HEK293T (cell line): ENCODE results near the gene GRIN3A.

Source experiments
- CTCF ChIA-PET: fragments of 350-600 bp; formaldehyde crosslinking; extraction: SDS; loops from one replicate; lab custom pipeline; 2021; ENCODE audit warnings: antibody characterized with exemption, inconsistent platforms; lab: Yijun Ruan, JAX
- POLR2A ChIA-PET: fragments of 350-600 bp; formaldehyde crosslinking; extraction: SDS; loops from one replicate; lab custom pipeline; 2020; ENCODE audit warnings: antibody characterized with exemption, inconsistent platforms; lab: Yijun Ruan, JAX
- DNase-seq: peaks from one replicate; pipeline ENCODE4 v3.0.0; 2012; ENCODE audit warnings: mixed read lengths; ENCODE audit errors: extremely low spot score
- ARNT ChIP-seq: fragments of 450-650 bp; IDR thresholded peaks from 2 replicates; pipeline ENCODE4 v1.6.1; 2017; ENCODE audit warnings: mild to moderate bottlenecking
- BHLHE40 ChIP-seq: fragments of 450-650 bp; IDR thresholded peaks from 2 replicates; pipeline ENCODE4 v1.6.1; 2016; ENCODE audit warnings: mild to moderate bottlenecking, moderate library complexity, borderline replicate concordance
- CTBP1 ChIP-seq: fragments of 450-650 bp; IDR thresholded peaks from 2 replicates; pipeline ENCODE4 v1.6.1; 2016; ENCODE audit warnings: borderline replicate concordance
- ELF4 ChIP-seq: fragments of 450-650 bp; IDR thresholded peaks from 2 replicates; pipeline ENCODE4 v1.6.1; 2017; ENCODE audit warnings: antibody characterized with exemption
- FOXA1 ChIP-seq: fragments of 450-650 bp; IDR thresholded peaks from 2 replicates; pipeline ENCODE4 v1.6.1; 2016; ENCODE audit warnings: mild to moderate bottlenecking
- FOXK2 ChIP-seq: fragments of 450-650 bp; IDR thresholded peaks from 2 replicates; pipeline ENCODE4 v1.6.1; 2016; ENCODE audit warnings: mild to moderate bottlenecking
- FOXM1 ChIP-seq: fragments of 450-650 bp; IDR thresholded peaks from 2 replicates; pipeline ENCODE4 v1.6.1; 2017; ENCODE audit warnings: mild to moderate bottlenecking, borderline replicate concordance
- HDGF ChIP-seq: fragments of 450-650 bp; IDR thresholded peaks from 2 replicates; pipeline ENCODE4 v1.6.1; 2017; ENCODE audit warnings: antibody characterized with exemption, borderline replicate concordance
- L3MBTL2 ChIP-seq: fragments of 450-650 bp; conservative IDR thresholded peaks from 2 replicates; pipeline ENCODE4 v1.6.1; 2016; ENCODE audit warnings: mild to moderate bottlenecking
- LEF1 ChIP-seq: fragments of 450-650 bp; IDR thresholded peaks from 2 replicates; pipeline ENCODE4 v1.6.1; 2017; ENCODE audit warnings: mild to moderate bottlenecking, borderline replicate concordance
- NFRKB ChIP-seq: fragments of 450-650 bp; IDR thresholded peaks from 2 replicates; pipeline ENCODE4 v1.6.1; 2016; ENCODE audit warnings: mild to moderate bottlenecking, moderate library complexity
- SP1 ChIP-seq: fragments of 450-650 bp; IDR thresholded peaks from 2 replicates; pipeline ENCODE4 v1.6.1; 2017
- SUZ12 ChIP-seq: fragments of 450-650 bp; IDR thresholded peaks from 2 replicates; pipeline ENCODE4 v1.6.1; 2016; ENCODE audit warnings: mild to moderate bottlenecking
- TARDBP ChIP-seq: fragments of 450-650 bp; IDR thresholded peaks from 2 replicates; pipeline ENCODE4 v1.6.1; 2016
- ZNF384 ChIP-seq: fragments of 450-650 bp; IDR thresholded peaks from 2 replicates; pipeline ENCODE4 v1.6.1; 2016
- TF ChIP-seq, protein P1 (sequence below): fragments of 450-650 bp; IDR thresholded peaks from 2 replicates; pipeline ENCODE4 v1.6.1; 2016

The GRIN3A gene

DNA sequence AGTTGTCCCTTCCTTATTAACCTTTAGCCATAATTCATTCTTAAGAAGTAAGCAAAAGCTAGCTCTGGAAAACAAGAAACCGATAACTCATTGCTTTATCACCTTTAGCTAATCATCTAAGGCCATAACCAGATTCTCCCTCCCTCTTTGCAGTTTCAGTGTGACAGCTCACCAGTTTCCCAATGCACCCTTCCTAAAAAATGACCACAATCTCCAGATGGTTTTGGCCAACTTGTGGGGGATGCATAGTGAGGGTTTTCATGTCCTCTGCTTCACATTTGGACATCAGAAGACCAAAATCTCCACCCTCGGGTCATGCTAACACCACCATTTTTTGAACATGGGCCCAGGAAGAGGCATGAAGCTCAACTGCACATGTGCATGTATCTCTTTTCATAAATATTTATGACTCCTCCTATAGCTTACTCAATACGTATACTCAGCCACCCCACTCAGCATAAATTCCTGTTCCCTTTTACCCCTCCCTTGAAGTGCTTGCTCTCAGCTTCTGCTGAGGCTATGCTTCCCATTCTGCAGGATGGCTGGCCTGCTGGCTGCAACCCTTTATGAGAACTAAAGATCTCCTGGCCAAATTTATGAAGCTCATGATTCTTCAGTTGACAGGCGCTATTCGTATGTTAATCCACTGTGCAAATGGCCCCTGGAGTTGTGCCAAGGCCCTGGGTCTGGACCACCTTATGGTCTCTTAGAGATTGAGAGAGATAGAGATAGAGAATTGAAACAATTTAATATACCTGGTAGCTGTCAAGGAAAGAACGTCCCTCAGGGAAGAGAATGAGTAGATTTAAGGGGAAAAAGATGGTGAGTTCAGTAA lies 158.5 kb downstream of the GRIN3A start:
- CTCF ChIA-PET: interaction anchor here (0.9 kb wide), 1 partner anchor 155 kb away, joined by 3 read pairs; no protein-coding TSS in a partner anchor
- POLR2A ChIA-PET: no interaction called here
- TF ChIP-seq BHLHE40 (no peak), SP1 (no peak), FOXA1 (no peak), CTBP1 (no peak), ELF4 (no peak), HDGF (no peak), FOXM1 (no peak), NFRKB (no peak), L3MBTL2 (no peak), SUZ12 (no peak), ARNT (no peak), FOXK2 (no peak), ZNF384 (no peak), TARDBP (no peak), LEF1 (no peak)
- TF ChIP-seq, protein P1, sequence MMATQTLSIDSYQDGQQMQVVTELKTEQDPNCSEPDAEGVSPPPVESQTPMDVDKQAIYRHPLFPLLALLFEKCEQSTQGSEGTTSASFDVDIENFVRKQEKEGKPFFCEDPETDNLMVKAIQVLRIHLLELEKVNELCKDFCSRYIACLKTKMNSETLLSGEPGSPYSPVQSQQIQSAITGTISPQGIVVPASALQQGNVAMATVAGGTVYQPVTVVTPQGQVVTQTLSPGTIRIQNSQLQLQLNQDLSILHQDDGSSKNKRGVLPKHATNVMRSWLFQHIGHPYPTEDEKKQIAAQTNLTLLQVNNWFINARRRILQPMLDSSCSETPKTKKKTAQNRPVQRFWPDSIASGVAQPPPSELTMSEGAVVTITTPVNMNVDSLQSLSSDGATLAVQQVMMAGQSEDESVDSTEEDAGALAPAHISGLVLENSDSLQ: no peak
- DNase-seq: no peak

DNA sequence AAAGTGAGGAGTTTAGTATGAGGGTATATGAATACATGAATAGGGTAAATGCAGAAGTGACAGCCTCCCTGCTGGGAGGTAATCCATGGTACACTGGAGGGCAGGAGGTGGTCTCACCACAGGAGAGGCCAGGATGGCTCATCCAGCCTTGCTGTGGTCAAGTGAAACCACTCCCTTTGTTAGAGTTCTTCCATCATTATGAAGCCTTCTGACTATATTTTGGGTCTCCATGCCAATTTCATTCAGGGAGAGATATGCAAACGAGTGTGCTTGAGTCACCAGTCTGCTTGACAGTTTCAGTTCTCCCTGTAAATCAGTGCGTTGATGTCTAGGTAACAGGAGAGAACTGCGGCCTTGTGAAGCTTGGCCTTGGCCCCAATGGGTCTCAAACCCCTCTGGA lies 160.1 kb downstream of the GRIN3A start:
- DNase-seq: no peak
- POLR2A ChIA-PET: no interaction called here
- no peak for TF ChIP-seq SUZ12
- no peak for TF ChIP-seq ELF4
- no peak for TF ChIP-seq NFRKB
- TF ChIP-seq FOXK2: no peak
- TF ChIP-seq HDGF: no peak
- no peak for TF ChIP-seq FOXA1
- no peak for TF ChIP-seq TARDBP
- TF ChIP-seq FOXM1: no peak
- TF ChIP-seq SP1: no peak
- TF ChIP-seq ZNF384: no peak
- no peak for TF ChIP-seq BHLHE40
- no peak for TF ChIP-seq ARNT
- TF ChIP-seq, protein P1: no peak
- TF ChIP-seq CTBP1: no peak
- TF ChIP-seq LEF1: no peak
- TF ChIP-seq L3MBTL2: no peak
- CTCF ChIA-PET: no interaction called here

DNA sequence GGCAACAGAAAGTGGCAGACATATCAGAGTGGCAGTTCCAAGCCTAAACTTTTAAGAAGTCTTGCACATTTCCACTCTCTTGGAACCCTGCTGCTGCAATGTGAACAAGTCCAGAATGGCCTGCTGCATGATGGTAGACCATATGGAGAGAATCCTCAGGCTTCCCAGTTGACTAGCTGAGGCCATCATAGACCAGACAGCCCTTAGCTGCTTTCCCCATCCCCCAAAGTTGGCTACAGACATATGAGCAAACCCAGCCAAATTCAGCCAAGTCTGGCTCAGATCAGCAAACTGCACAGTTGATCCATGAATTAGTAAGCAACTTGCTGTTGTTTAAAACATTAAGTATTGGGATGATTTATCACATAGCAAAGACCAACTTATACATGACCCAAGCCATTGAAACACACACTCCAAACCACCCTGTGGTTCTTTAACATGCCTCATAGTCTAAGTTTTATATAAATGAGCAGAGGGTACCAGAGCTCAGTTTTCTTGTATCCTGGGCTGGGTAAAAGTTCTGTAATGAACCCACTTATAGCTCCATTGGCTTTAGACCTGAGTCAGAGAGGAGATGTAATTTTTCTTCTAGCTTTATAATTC lies 163.6 kb downstream of the GRIN3A start:
- ChIA-PET POLR2A (no interaction called here), CTCF (no interaction called here)
- no peak for TF ChIP-seq BHLHE40
- no peak for TF ChIP-seq ELF4
- no peak for TF ChIP-seq FOXK2
- TF ChIP-seq L3MBTL2: no peak
- no peak for TF ChIP-seq NFRKB
- TF ChIP-seq CTBP1: no peak
- no peak for TF ChIP-seq SP1
- TF ChIP-seq ZNF384: no peak
- TF ChIP-seq FOXA1: no peak
- TF ChIP-seq SUZ12: no peak
- TF ChIP-seq ARNT: no peak
- TF ChIP-seq TARDBP: no peak
- TF ChIP-seq, protein P1: no peak
- no peak for TF ChIP-seq FOXM1
- no peak for TF ChIP-seq HDGF
- TF ChIP-seq LEF1: no peak
- DNase-seq: no peak

DNA sequence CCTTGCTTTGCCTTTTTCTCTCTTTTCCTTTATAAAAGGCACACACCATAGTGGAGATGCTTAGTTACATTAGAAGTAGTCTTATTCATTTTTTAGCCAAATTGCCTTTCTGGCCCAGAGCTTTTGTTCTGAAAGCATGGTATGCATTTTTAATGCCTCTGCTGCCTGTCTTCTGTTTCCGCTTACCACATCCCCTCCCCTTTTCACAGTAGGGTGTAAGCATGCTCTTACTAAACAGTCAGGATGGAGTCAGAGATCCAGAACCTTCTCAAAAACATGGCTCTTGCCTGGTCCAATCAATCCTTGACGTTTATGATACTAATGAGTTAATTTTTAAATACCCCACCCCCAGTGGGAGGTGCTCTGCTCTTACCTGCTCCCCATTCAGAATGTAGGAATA lies 166.1 kb downstream of the GRIN3A start:
- no peak for TF ChIP-seq SUZ12
- no peak for TF ChIP-seq ARNT
- no peak for TF ChIP-seq FOXM1
- no peak for TF ChIP-seq TARDBP
- TF ChIP-seq LEF1: no peak
- TF ChIP-seq, protein P1: no peak
- no peak for TF ChIP-seq L3MBTL2
- DNase-seq: no peak
- POLR2A ChIA-PET: interaction anchor here (1.2 kb wide), 1 partner anchor 39 kb away, joined by 3 read pairs; the partner anchor contains the start of gene RNF20
- CTCF ChIA-PET: no interaction called here

DNA sequence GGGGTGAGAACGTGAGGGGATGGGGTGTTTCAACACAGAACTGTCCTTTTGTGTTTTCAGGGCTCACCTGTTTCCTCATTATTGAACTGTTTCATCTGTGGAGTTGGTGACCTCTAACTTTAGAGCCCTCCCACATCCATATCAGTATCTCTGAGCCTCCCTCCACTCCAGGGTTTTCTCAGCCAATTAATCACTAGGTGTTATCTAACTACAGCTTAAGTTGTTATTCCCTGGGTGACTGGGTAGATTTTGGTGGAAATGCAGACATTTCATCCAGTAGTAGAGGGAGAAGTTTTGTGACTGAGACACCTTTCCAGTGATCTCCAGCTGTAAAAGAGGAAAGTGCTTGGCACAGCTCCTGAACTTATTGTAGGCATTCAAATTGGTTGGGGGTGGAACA lies 167.3 kb downstream of the GRIN3A start:
- no peak for TF ChIP-seq NFRKB
- TF ChIP-seq ELF4: no peak
- no peak for TF ChIP-seq FOXA1
- no peak for TF ChIP-seq HDGF
- TF ChIP-seq, protein P1: no peak
- ChIA-PET POLR2A (no interaction called here), CTCF (no interaction called here)
- no peak for DNase-seq
